K562 (cell line): Measurements from ENCODE around the gene SPRR3. TPM values are rescaled to one million over a fixed set of nuclear protein-coding genes. Genes with fewer than 3 reads are reported as not detected.

ENCODE experiments used
- polyA plus RNA-seq, 8 experiments: library from polyadenylated mRNA; depleted of rRNA in 4 of 8; stranded (reverse) in 5 of 8; unstranded in 3 of 8; fragments of >200 nt; fragmentation: Nextera tagmentation in 2 of 8; fragmentation: Illumina TruSeq in 1 of 8; extraction: Ambion mirVana in 2 of 8; extraction: Trizol in 1 of 8; gene quantifications; 2 replicates each; pipeline versions ENCODE4 v1.2.1 to v1.2.3, GENCODE V29; 2011 to 2014; ENCODE audit warnings: inconsistent platforms in 1 of 8, missing spikeins in 1 of 8
- small RNA-seq: library from RNA; depleted of rRNA; stranded (forward); fragments of <200 nt; gene quantifications from one replicate; pipeline ENCODE3, GENCODE V24; 2014
- total RNA-seq, 7 experiments: library from RNA; depleted of rRNA in 6 of 7; stranded (reverse); fragments of >200 nt in 6 of 7; fragmentation: Illumina TruSeq in 2 of 7; extraction: Trizol in 2 of 7; gene quantifications; 2 replicates each; pipeline versions ENCODE4 v1.2.1 to v1.2.3, GENCODE V29; 2011 to 2021; ENCODE audit warnings: low replicate concordance in 1 of 7

The SPRR3 gene
- total and polyA plus RNA-seq, 9 of the 15 experiments (the other 6 are each of a cell fraction or from before 2014, with no cell fraction given) = not detected

Small RNA genes within 50 kb of the gene (small RNA-seq; reads per million reads assigned to genes)
- gene AL356867.1 (not detected), gene RF00322 (not detected), gene SPRR1A (not detected)

Other genes starting within 250 kb of the SPRR3 start
Only the 7 nearest of the 23 such genes appear.
- not detected in 2 replicates for gene SPRR5, start 54.5 kb upstream of the SPRR3 start, total RNA-seq (2014; rRNA removed)
- gene SPRR5, start 54.5 kb upstream of the SPRR3 start, total RNA-seq (2014; rRNA removed; fragmentation: Illumina TruSeq; extraction: Trizol) = not detected in 2 replicates
- gene SPRR5, start 54.5 kb upstream of the SPRR3 start, total RNA-seq (2015; rRNA removed; fragmentation: Illumina TruSeq; extraction: Trizol) = not detected in 2 replicates
- gene SPRR5, start 54.5 kb upstream of the SPRR3 start, total RNA-seq (2021) = not detected in 2 replicates
- not detected in 2 replicates for gene SPRR5, start 54.5 kb upstream of the SPRR3 start, polyA plus RNA-seq (2011; rRNA removed)
- not detected in 2 replicates for gene SPRR5, start 54.5 kb upstream of the SPRR3 start, polyA plus RNA-seq (2014; fragmentation: Illumina TruSeq; extraction: Trizol)
- gene SPRR5, start 54.5 kb upstream of the SPRR3 start, polyA plus RNA-seq (2014; fragmentation: Nextera tagmentation; extraction: Ambion mirVana) = not detected
- not detected in 2 replicates for gene SPRR5, start 54.5 kb upstream of the SPRR3 start, polyA plus RNA-seq (2014; rRNA removed)
- gene SPRR4, start 31.1 kb upstream of the SPRR3 start, total RNA-seq (2014; rRNA removed) = not detected in 2 replicates
- gene SPRR4, start 31.1 kb upstream of the SPRR3 start, total RNA-seq (2014; rRNA removed; fragmentation: Illumina TruSeq; extraction: Trizol) = not detected in 2 replicates
- not detected in 2 replicates for gene SPRR4, start 31.1 kb upstream of the SPRR3 start, total RNA-seq (2015; rRNA removed; fragmentation: Illumina TruSeq; extraction: Trizol)
- not detected in 2 replicates for gene SPRR4, start 31.1 kb upstream of the SPRR3 start, total RNA-seq (2021)
- gene SPRR4, start 31.1 kb upstream of the SPRR3 start, polyA plus RNA-seq (2011; rRNA removed) = not detected in 2 replicates
- gene SPRR4, start 31.1 kb upstream of the SPRR3 start, polyA plus RNA-seq (2014; fragmentation: Illumina TruSeq; extraction: Trizol) = not detected in 2 replicates
- not detected for gene SPRR4, start 31.1 kb upstream of the SPRR3 start, polyA plus RNA-seq (2014; fragmentation: Nextera tagmentation; extraction: Ambion mirVana)
- gene SPRR4, start 31.1 kb upstream of the SPRR3 start, polyA plus RNA-seq (2014; rRNA removed) = not detected in 2 replicates
- not detected in 2 replicates for gene SPRR1A, start 17.7 kb upstream of the SPRR3 start, total RNA-seq (2014; rRNA removed)
- not detected in 2 replicates for gene SPRR1A, start 17.7 kb upstream of the SPRR3 start, total RNA-seq (2014; rRNA removed; fragmentation: Illumina TruSeq; extraction: Trizol)
- gene SPRR1A, start 17.7 kb upstream of the SPRR3 start, total RNA-seq (2015; rRNA removed; fragmentation: Illumina TruSeq; extraction: Trizol) = not detected in 2 replicates
- not detected in 2 replicates for gene SPRR1A, start 17.7 kb upstream of the SPRR3 start, total RNA-seq (2021)
- not detected in 2 replicates for gene SPRR1A, start 17.7 kb upstream of the SPRR3 start, polyA plus RNA-seq (2011; rRNA removed)
- not detected in 2 replicates for gene SPRR1A, start 17.7 kb upstream of the SPRR3 start, polyA plus RNA-seq (2014; fragmentation: Illumina TruSeq; extraction: Trizol)
- not detected for gene SPRR1A, start 17.7 kb upstream of the SPRR3 start, polyA plus RNA-seq (2014; fragmentation: Nextera tagmentation; extraction: Ambion mirVana)
- not detected in 2 replicates for gene SPRR1A, start 17.7 kb upstream of the SPRR3 start, polyA plus RNA-seq (2014; rRNA removed)
- gene SPRR1B, start 29.5 kb downstream of the SPRR3 start, total RNA-seq (2014; rRNA removed) = not detected in 2 replicates
- gene SPRR1B, start 29.5 kb downstream of the SPRR3 start, total RNA-seq (2014; rRNA removed; fragmentation: Illumina TruSeq; extraction: Trizol) = not detected in 2 replicates
- not detected in 2 replicates for gene SPRR1B, start 29.5 kb downstream of the SPRR3 start, total RNA-seq (2015; rRNA removed; fragmentation: Illumina TruSeq; extraction: Trizol)
- gene SPRR1B, start 29.5 kb downstream of the SPRR3 start, total RNA-seq (2021) = not detected in 2 replicates
- gene SPRR1B, start 29.5 kb downstream of the SPRR3 start, polyA plus RNA-seq (2011; rRNA removed) = not detected in 2 replicates
- not detected in 2 replicates for gene SPRR1B, start 29.5 kb downstream of the SPRR3 start, polyA plus RNA-seq (2014; fragmentation: Illumina TruSeq; extraction: Trizol)
- not detected for gene SPRR1B, start 29.5 kb downstream of the SPRR3 start, polyA plus RNA-seq (2014; fragmentation: Nextera tagmentation; extraction: Ambion mirVana)
- gene SPRR1B, start 29.5 kb downstream of the SPRR3 start, polyA plus RNA-seq (2014; rRNA removed) = not detected in 2 replicates
- gene SPRR2D, start 39.4 kb downstream of the SPRR3 start, total RNA-seq (2014; rRNA removed) = 0.91 and 3.1 TPM in 2 replicates
- 1.7 and 1.9 TPM in 2 replicates for gene SPRR2D, start 39.4 kb downstream of the SPRR3 start, total RNA-seq (2014; rRNA removed; fragmentation: Illumina TruSeq; extraction: Trizol)
- gene SPRR2D, start 39.4 kb downstream of the SPRR3 start, total RNA-seq (2015; rRNA removed; fragmentation: Illumina TruSeq; extraction: Trizol) = 1.1 and 1.2 TPM in 2 replicates
- 2.7 and 3.9 TPM in 2 replicates for gene SPRR2D, start 39.4 kb downstream of the SPRR3 start, total RNA-seq (2021)
- 0.41 TPM in 1 of 2 replicates, not detected in the other for gene SPRR2D, start 39.4 kb downstream of the SPRR3 start, polyA plus RNA-seq (2011; rRNA removed)
- 4.1 and 4.9 TPM in 2 replicates for gene SPRR2D, start 39.4 kb downstream of the SPRR3 start, polyA plus RNA-seq (2014; fragmentation: Illumina TruSeq; extraction: Trizol)
- 1 to 10 TPM; 4.1 to 5.1 TPM for gene SPRR2D, start 39.4 kb downstream of the SPRR3 start, polyA plus RNA-seq (2014; fragmentation: Nextera tagmentation; extraction: Ambion mirVana)
- 2.6 and 4.0 TPM in 2 replicates for gene SPRR2D, start 39.4 kb downstream of the SPRR3 start, polyA plus RNA-seq (2014; rRNA removed)
- not detected in 2 replicates for gene SPRR2A, start 55.8 kb downstream of the SPRR3 start, total RNA-seq (2014; rRNA removed)
- gene SPRR2A, start 55.8 kb downstream of the SPRR3 start, total RNA-seq (2014; rRNA removed; fragmentation: Illumina TruSeq; extraction: Trizol) = not detected in 2 replicates
- not detected in 2 replicates for gene SPRR2A, start 55.8 kb downstream of the SPRR3 start, total RNA-seq (2015; rRNA removed; fragmentation: Illumina TruSeq; extraction: Trizol)
- gene SPRR2A, start 55.8 kb downstream of the SPRR3 start, total RNA-seq (2021) = not detected in 2 replicates
- gene SPRR2A, start 55.8 kb downstream of the SPRR3 start, polyA plus RNA-seq (2011; rRNA removed) = not detected in 2 replicates
- gene SPRR2A, start 55.8 kb downstream of the SPRR3 start, polyA plus RNA-seq (2014; fragmentation: Illumina TruSeq; extraction: Trizol) = not detected in 2 replicates
- under 1 TPM in 1 of 2 experiments, not detected in 1; 0.17 TPM for gene SPRR2A, start 55.8 kb downstream of the SPRR3 start, polyA plus RNA-seq (2014; fragmentation: Nextera tagmentation; extraction: Ambion mirVana)
- not detected in 2 replicates for gene SPRR2A, start 55.8 kb downstream of the SPRR3 start, polyA plus RNA-seq (2014; rRNA removed)
- gene SPRR2B, start 69.9 kb downstream of the SPRR3 start, total RNA-seq (2014; rRNA removed) = not detected in 2 replicates
- gene SPRR2B, start 69.9 kb downstream of the SPRR3 start, total RNA-seq (2014; rRNA removed; fragmentation: Illumina TruSeq; extraction: Trizol) = not detected in 2 replicates
- not detected in 2 replicates for gene SPRR2B, start 69.9 kb downstream of the SPRR3 start, total RNA-seq (2015; rRNA removed; fragmentation: Illumina TruSeq; extraction: Trizol)
- gene SPRR2B, start 69.9 kb downstream of the SPRR3 start, total RNA-seq (2021) = not detected in 2 replicates
- not detected in 2 replicates for gene SPRR2B, start 69.9 kb downstream of the SPRR3 start, polyA plus RNA-seq (2011; rRNA removed)
- not detected in 2 replicates for gene SPRR2B, start 69.9 kb downstream of the SPRR3 start, polyA plus RNA-seq (2014; fragmentation: Illumina TruSeq; extraction: Trizol)
- gene SPRR2B, start 69.9 kb downstream of the SPRR3 start, polyA plus RNA-seq (2014; fragmentation: Nextera tagmentation; extraction: Ambion mirVana) = not detected
- gene SPRR2B, start 69.9 kb downstream of the SPRR3 start, polyA plus RNA-seq (2014; rRNA removed) = not detected in 2 replicates